Measurements from ENCODE around the gene PLXNA4.

GRCh38 chr7:132245539-132245938, 330.7 kb downstream of the PLXNA4 start:
- no peak for TF ChIP-seq CTCF (IDR thresholded peaks at IDR 0.05)
- no peak for TF ChIP-seq POLR2AphosphoS5 (IDR thresholded peaks at IDR 0.05; ENCODE audit: low read depth, low read length)
- TF ChIP-seq REST (IDR thresholded peaks at IDR 0.05; ENCODE audit: insufficient read depth in 1 of 2, low read depth in 2 of 2, low read length in 1 of 2) = no peak
- no peak for TF ChIP-seq TCF7L2 (IDR thresholded peaks at IDR 0.05; ENCODE audit: low read depth, low read length)

All from Panc1 (cell line).